Measurements from ENCODE around the gene C3orf85. TPM values are rescaled to one million over a fixed set of nuclear protein-coding genes. Genes with fewer than 3 reads are reported as not detected.

The C3orf85 gene
- total and polyA plus RNA-seq, 10 of the 15 experiments (the other 5 are each of a cell fraction or from before 2014, with no cell fraction given): not detected

DNA sequence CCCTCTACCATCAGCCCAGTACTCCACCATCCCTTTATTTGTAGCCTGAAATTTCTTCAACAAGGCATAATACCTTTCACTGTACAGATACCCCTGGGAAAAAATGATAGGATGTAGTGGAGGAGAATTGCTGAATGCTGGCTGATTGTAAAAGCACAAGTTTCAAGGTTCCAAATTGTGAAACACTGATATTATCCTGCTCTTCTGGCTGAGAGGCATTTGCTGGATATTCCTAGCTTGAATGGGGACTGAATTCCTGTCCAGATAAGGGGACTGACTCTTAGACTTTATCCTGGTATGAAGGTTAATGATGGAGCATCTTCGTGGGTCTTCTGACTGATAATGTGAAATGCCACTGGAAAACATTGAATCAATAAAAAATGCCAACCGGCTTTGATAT is 9.0 kb upstream of the C3orf85 start:
- SMC1A ChIA-PET (ENCODE audit: uncharacterized antibody, unreplicated experiment): no interaction called here
- WGBS (ENCODE audit: insufficient coverage, insufficient replicate concordance, low lambda C conversion rate, missing lambda C conversion rate): 26% methylated on average over 2 of the region's 2 CpGs
- TF ChIP-seq FOS (IDR thresholded peaks at IDR 0.05; ENCODE audit: borderline replicate concordance, extremely low read depth, insufficient read length) (no peak), ZNF207 (IDR thresholded peaks at IDR 0.05; ENCODE audit: borderline replicate concordance) (no peak), SMC3 (IDR thresholded peaks at IDR 0.05; ENCODE audit: borderline replicate concordance, low read length) (no peak), NBN (IDR thresholded peaks at IDR 0.05) (no peak), NR2F1 (conservative IDR thresholded peaks at IDR 0.05) (no peak), NFIC (IDR thresholded peaks at IDR 0.05; ENCODE audit: low read depth, low read length) (no peak), RAD51 (IDR thresholded peaks at IDR 0.05) (no peak), POU2F2 (IDR thresholded peaks at IDR 0.05; ENCODE audit: borderline replicate concordance, low read depth, low read length) (no peak)

DNA sequence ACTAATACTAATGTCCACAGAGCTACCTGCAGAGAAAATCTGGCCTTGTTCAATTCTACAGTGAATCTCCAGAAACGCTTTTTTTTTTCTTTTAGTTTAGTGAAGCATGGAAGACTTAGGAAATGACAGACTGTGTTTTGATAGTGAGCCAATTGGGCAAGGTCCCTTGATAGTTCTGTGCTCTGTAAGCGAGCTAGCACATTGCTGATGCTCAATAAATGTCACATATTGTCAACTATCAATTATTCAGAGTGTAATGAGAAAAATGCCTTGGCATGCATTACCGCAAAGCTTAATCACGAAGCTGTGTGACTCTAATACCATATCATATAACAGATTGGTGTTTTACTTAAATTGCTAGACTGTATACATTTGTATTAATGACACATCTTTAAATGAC is 5.2 kb upstream of the C3orf85 start:
- TF ChIP-seq TCF12 (IDR thresholded peaks at IDR 0.05; ENCODE audit: low read depth, low read length): no peak
- TF ChIP-seq RFX5 (IDR thresholded peaks at IDR 0.05; ENCODE audit: low read depth, low read length): no peak
- no peaks in the 10 kb centered on the region for H3K27me3 ChIP-seq (replicated peaks in 1 of 2; ENCODE audit: control insufficient read depth in 2 of 2, insufficient read depth in 2 of 2, low read length in 1 of 2)
- in situ Hi-C loops (cut with MboI) (no loop called here), intact Hi-C loops (cut with micrococcal nuclease; ENCODE audit: unreplicated experiment) (no loop called here)
- H3K4me2 ChIP-seq (ENCODE audit: control insufficient read depth, insufficient read depth): no peak overlapping the region
- H3K79me2 ChIP-seq (ENCODE audit: control insufficient read depth, insufficient read depth, low read length): no peaks in the 10 kb centered on the region
- ChIA-PET RAD21 (ENCODE audit: unreplicated experiment) (no interaction called here), POLR2A (no interaction called here), SMC1A (ENCODE audit: uncharacterized antibody, unreplicated experiment) (no interaction called here), CTCF (no interaction called here)
- no peak overlapping the region for H3K9ac ChIP-seq (ENCODE audit: control insufficient read depth, insufficient read depth, low read length)
- no peak overlapping the region for H2AFZ ChIP-seq (ENCODE audit: control insufficient read depth, low read depth, low read length)
- H4K20me1 ChIP-seq (ENCODE audit: control insufficient read depth, insufficient read depth): no peaks in the 10 kb centered on the region
- DNase-seq (ENCODE audit: low read depth, low spot score) (no peak), ATAC-seq (no peak), FAIRE-seq (no peak)
- no peak overlapping the region for H3K4me3 ChIP-seq
- no peaks in the 10 kb centered on the region for H3K4me1 ChIP-seq (ENCODE audit: control insufficient read depth, insufficient read depth, low read length)
- no TSS peak for BruUV-seq (replicated peaks)
- 38% methylated on average over 4 of the region's 4 CpGs for WGBS (ENCODE audit: insufficient coverage, insufficient replicate concordance, low lambda C conversion rate, missing lambda C conversion rate)
- H3K9me3 ChIP-seq (replicated peaks; ENCODE audit: control insufficient read depth, insufficient read depth, low read length): no peaks in the 10 kb centered on the region
- H3K36me3 ChIP-seq (ENCODE audit: control insufficient read depth in 2 of 2, insufficient read depth in 2 of 2, low read length in 1 of 2): no peaks in the 10 kb centered on the region
- H3K27ac ChIP-seq (ENCODE audit: control insufficient read depth, insufficient read depth): no peak overlapping the region

More for the DNA sequence above, 9.0 kb upstream of the C3orf85 start:
- Histone ChIP-seq H4K20me1 (ENCODE audit: control insufficient read depth, insufficient read depth) (no peaks in the 10 kb centered on the region), H3K9ac (ENCODE audit: control insufficient read depth, insufficient read depth, low read length) (no peak overlapping the region), H3K9me3 (replicated peaks; ENCODE audit: control insufficient read depth, insufficient read depth, low read length) (no peaks in the 10 kb centered on the region), H3K27ac (ENCODE audit: control insufficient read depth, insufficient read depth) (no peak overlapping the region), H3K4me2 (ENCODE audit: control insufficient read depth, insufficient read depth) (no peak overlapping the region), H3K4me3 (no peak overlapping the region), H3K79me2 (ENCODE audit: control insufficient read depth, insufficient read depth, low read length) (no peaks in the 10 kb centered on the region), H3K36me3 (ENCODE audit: control insufficient read depth in 2 of 2, insufficient read depth in 2 of 2, low read length in 1 of 2) (no peaks in the 10 kb centered on the region), H2AFZ (ENCODE audit: control insufficient read depth, low read depth, low read length) (no peak overlapping the region), H3K4me1 (ENCODE audit: control insufficient read depth, insufficient read depth, low read length) (no peaks in the 10 kb centered on the region), H3K27me3 (replicated peaks in 1 of 2; ENCODE audit: control insufficient read depth in 2 of 2, insufficient read depth in 2 of 2, low read length in 1 of 2) (no peaks in the 10 kb centered on the region)
- in situ Hi-C loops (cut with MboI) (no loop called here), intact Hi-C loops (cut with micrococcal nuclease; ENCODE audit: unreplicated experiment) (no loop called here)
- CTCF ChIA-PET: no interaction called here
- ATAC-seq: no peak
- no peak for DNase-seq (ENCODE audit: low read depth, low spot score)
- POLR2A ChIA-PET: no interaction called here
- RAD21 ChIA-PET (ENCODE audit: unreplicated experiment): no interaction called here
- FAIRE-seq: no peak
- BruUV-seq (replicated peaks): no TSS peak
